Adrenal gland (tissue), 5 donors: Measurements from ENCODE around the gene SLC27A3.

ENCODE experiments used
- CTCF ChIP-seq, 6 experiments: fragments of 450-650 bp in 4 of 6; fragments of 200-600 bp in 2 of 6; sonication (generic) in 1 of 6; IDR thresholded peaks; 1 replicate in 5 of 6; 2 replicates in 1 of 6; pipeline versions ENCODE4 v1.5.1 to v1.8.0; 2016 to 2021; ENCODE audit warnings: antibody characterized with exemption in 6 of 6, mild to moderate bottlenecking in 2 of 6, moderate library complexity in 1 of 6
- POLR2A ChIP-seq, 2 donors: fragments of 450-650 bp; IDR thresholded peaks; one replicate each; pipeline ENCODE4 v1.6.1; 2017; ENCODE audit warnings: antibody characterized with exemption in 2 of 2, mild to moderate bottlenecking in 2 of 2, moderate library complexity in 1 of 2
- donor health status: DM: no; HTN: no; CAD: no.

DNA sequence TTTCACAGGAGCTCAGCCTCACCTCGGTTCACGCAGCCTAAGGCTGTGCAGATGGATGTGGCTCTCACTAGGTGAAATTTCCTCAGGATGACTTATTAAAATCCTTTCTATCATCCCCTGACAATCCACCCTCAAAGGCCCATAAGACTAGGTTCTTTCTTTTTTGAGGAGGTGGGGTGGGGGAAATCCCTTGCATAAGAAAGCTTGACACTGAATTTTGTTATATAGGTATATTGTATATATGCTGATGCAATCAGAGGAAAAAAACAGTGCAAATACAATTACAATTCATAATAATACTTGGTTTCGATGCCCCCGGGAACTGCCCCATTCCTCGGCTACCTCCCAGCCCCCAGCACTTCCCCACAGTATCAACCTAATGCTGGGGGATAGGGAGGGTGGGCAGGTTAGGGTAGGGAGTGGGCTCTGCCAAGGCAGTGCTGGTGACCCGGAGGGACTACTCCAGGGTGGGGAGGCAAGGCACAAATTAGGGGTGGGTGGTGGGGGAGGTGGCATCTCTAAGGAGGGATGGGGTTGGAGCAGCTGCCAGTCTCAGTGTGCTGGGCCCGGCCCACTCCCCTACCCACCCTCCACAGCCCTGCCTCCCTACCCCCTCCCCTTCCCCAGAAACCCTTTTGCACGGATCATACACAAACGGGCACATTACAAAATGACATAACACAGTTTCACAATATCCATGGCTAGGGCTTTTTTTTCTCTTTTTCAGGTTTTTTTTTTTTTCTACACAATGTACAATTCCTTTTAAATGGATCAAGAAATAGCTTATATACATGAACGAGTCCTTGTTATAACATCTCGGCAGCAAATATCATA is 30.9 kb downstream of the SLC27A3 start:
- no peak for TF ChIP-seq POLR2A (IDR thresholded peaks at IDR 0.05)
- no peak for TF ChIP-seq CTCF (IDR thresholded peaks at IDR 0.05)
